NCI-H1930 (cell line): ENCODE measurements around the gene NF2.
"Not testable (repeated sequence)": the region's sequence is repeated elsewhere in the genome, so short reads cannot be mapped to it uniquely, and the experiment has no call there.

Experiments used
- DNase-seq, 2 experiments: peaks; one replicate each; lab custom pipeline; 2025; lab: John Stamatoyannopoulos, UW

Gene NF2

GRCh38 chr22:29603358-29604075 lies at the start of gene NF2:
TSS of gene NF2 (plus strand) at chr22:29603633. CDS start at chr22:29603999, 366 bp downstream.
- DNase-seq: peak; percentile 96 to 97

- DNase-seq: no peak
Observed at GRCh38 chr22:29555065-29555644, 48.3 kb upstream of the NF2 start.

GRCh38 chr22:29559030-29559429 lies 44.4 kb upstream of the NF2 start:
- no peak for DNase-seq

- no peak for DNase-seq
Observed at GRCh38 chr22:29559853-29560252, 43.6 kb upstream of the NF2 start.

- no peak for DNase-seq
Observed at GRCh38 chr22:29563652-29564460, 39.6 kb upstream of the NF2 start.

- DNase-seq: not testable (repeated sequence)
Observed at GRCh38 chr22:29566513-29566912, 36.9 kb upstream of the NF2 start.

- DNase-seq: no peak
Observed at GRCh38 chr22:29567338-29567737, 36.1 kb upstream of the NF2 start.

GRCh38 chr22:29569011-29569678 lies 34.3 kb upstream of the NF2 start:
- no peak for DNase-seq

- no peak for DNase-seq
Observed at GRCh38 chr22:29570456-29570855, 33.0 kb upstream of the NF2 start.

- DNase-seq: no peak
Observed at GRCh38 chr22:29570912-29571549, 32.4 kb upstream of the NF2 start.

- DNase-seq: no peak
Observed at GRCh38 chr22:29574762-29575450, 28.5 kb upstream of the NF2 start.

GRCh38 chr22:29578462-29579200 lies 24.8 kb upstream of the NF2 start:
- no peak for DNase-seq

- no peak for DNase-seq
Observed at GRCh38 chr22:29580200-29580810, 23.1 kb upstream of the NF2 start.

GRCh38 chr22:29581799-29582198 lies 21.6 kb upstream of the NF2 start:
- no peak for DNase-seq

- DNase-seq: no peak
Observed at GRCh38 chr22:29584975-29585374, 18.5 kb upstream of the NF2 start.

GRCh38 chr22:29586193-29586705 lies 17.2 kb upstream of the NF2 start:
- DNase-seq: not testable (repeated sequence)

GRCh38 chr22:29587938-29588699 lies 15.3 kb upstream of the NF2 start:
- DNase-seq: no peak

- no peak for DNase-seq
Observed at GRCh38 chr22:29593923-29594322, 9.5 kb upstream of the NF2 start.

- DNase-seq: not testable (repeated sequence)
Observed at GRCh38 chr22:29594447-29594846, 9.0 kb upstream of the NF2 start.
